Muscle of leg (tissue), 11 donors: ENCODE measurements around the gene GALNT10. TPM values are rescaled to one million over a fixed set of nuclear protein-coding genes. Genes with fewer than 3 reads are reported as not detected.

Experiments used
- DNase-seq: peaks from one replicate; pipeline ENCODE4 v3.0.0; 2013
- H3K27ac ChIP-seq: one replicate; pipeline ENCODE4 v1.5.1; 2013; ENCODE audit warnings: mild to moderate bottlenecking, low read length, control low read depth
- H3K27me3 ChIP-seq: one replicate; pipeline ENCODE4 v1.6.1; 2013; ENCODE audit warnings: low read length; ENCODE audit not compliant: control insufficient read depth, insufficient read depth
- H3K36me3 ChIP-seq: one replicate; pipeline ENCODE4 v1.6.1; 2013; ENCODE audit warnings: low read length; ENCODE audit not compliant: control insufficient read depth, insufficient read depth
- H3K4me1 ChIP-seq: one replicate; pipeline ENCODE4 v1.6.1; 2013; ENCODE audit warnings: low read length; ENCODE audit not compliant: control insufficient read depth, insufficient read depth
- H3K4me3 ChIP-seq: one replicate; pipeline ENCODE4 v1.5.1; 2013; ENCODE audit warnings: low read length, control low read depth
- H3K9me3 ChIP-seq: replicated peaks from 2 replicates; pipeline ENCODE4 v1.6.1; 2013; ENCODE audit warnings: low read depth, low read length; ENCODE audit not compliant: control insufficient read depth
- WGBS: methylation state at CpG from one replicate; pipeline ENCODE4 v1.1.5; 2013; ENCODE audit warnings: missing lambda C conversion rate; ENCODE audit not compliant: insufficient coverage; 5-methylcytosine and 5-hydroxymethylcytosine counted together
- polyA plus RNA-seq, 8 donors: library from polyadenylated mRNA; unstranded; fragments of 120-200 nt; gene quantifications; one replicate each; pipeline versions ENCODE4 v1.2.1 to v1.2.3, GENCODE V29; 2013; ENCODE audit warnings: inconsistent platforms in 1 of 8, low replicate concordance in 1 of 8; ENCODE audit not compliant: insufficient read length in 8 of 8, insufficient read depth in 1 of 8
- total RNA-seq: library from RNA; stranded (reverse); fragments of 120-200 nt; gene quantifications from one replicate; pipeline ENCODE4 v1.2.4, GENCODE V29; 2013

The GALNT10 gene
- total and polyA plus RNA-seq, 9 donors = 16.6 to 27.8 (median 20.5) TPM

DNA sequence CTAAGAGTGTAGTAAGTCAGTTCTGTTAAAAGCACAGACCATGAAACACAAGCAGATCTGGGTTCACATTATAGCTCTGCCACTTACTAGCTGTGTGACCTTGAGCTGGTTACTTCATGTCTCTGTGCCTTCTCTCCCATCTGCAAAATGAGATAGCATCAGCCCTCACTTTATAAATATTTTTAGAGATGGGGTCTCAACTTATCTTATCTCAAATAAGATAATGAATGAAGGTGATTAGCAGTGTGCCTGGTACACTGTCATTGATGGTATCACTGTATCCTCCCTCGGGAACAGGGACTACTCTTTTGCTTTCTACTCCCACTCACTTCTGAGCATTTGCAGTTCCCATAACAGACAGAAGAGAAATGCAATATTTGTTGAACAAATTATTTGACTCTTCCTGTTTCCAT, 52.4 kb downstream of the GALNT10 start:
- Histone ChIP-seq H3K4me3 (no peak overlapping the region), H3K27me3 (no peaks in the 10 kb centered on the region), H3K9me3 (peaks cover 5% of the 10 kb centered on the region), H3K4me1 (peaks cover 18% of the 10 kb centered on the region), H3K36me3 (no peaks in the 10 kb centered on the region), H3K27ac (no peak overlapping the region)
- no peak for DNase-seq
- WGBS = no CpG with 5 or more reads among the region's 1 CpG

DNA sequence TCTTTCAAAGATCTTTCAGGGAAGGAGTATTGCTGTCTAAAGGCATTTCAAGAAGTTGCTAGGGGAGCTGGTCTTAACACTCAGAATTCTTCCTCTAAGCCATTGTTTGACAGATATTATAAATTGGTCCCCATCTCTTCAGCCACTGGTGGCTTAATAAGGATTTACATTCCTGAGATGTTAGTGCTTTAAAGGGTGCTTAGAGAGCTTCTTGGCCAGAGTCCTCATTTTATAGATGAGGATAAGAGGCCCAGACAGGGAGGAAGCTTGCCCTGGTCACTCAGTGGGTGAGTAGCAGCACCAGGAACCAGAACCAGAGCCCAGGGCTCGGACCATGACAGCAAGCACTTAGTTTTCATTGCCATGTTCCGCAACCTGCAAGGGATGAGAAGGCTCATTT, 53.2 kb downstream of the GALNT10 start:
- no peaks in the 10 kb centered on the region for H3K27me3 ChIP-seq
- H3K4me3 ChIP-seq = no peak overlapping the region
- no peaks in the 10 kb centered on the region for H3K36me3 ChIP-seq
- H3K4me1 ChIP-seq = peaks cover 16% of the 10 kb centered on the region
- H3K27ac ChIP-seq = no peak overlapping the region
- 89% methylated on average over 2 of the region's 2 CpGs for WGBS
- H3K9me3 ChIP-seq = peaks cover 5% of the 10 kb centered on the region
- no peak for DNase-seq

DNA sequence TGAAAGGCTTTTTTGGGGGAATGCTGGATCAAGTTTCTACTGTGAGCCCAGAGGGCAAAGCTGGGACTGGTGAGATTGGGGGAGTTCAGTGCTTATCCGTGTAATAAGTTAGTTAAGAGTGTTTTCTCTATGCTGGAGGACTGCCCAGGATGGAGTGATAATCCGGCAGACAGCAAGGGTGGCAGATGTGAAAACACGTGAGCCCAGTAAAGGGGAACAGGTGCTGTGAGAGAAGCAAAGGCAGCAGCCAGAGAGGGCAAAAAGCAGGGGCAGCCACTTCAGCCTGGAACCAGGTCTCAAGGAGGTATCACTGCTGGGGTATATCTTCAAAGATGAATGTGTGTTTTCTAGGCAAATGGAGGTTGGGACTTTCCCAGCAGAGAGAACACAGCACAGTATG, 53.9 kb downstream of the GALNT10 start:
- Histone ChIP-seq H3K36me3 (no peaks in the 10 kb centered on the region), H3K27ac (no peak overlapping the region), H3K4me1 (peaks cover 15% of the 10 kb centered on the region), H3K27me3 (no peaks in the 10 kb centered on the region), H3K9me3 (peaks cover 5% of the 10 kb centered on the region), H3K4me3 (no peak overlapping the region)
- 42% methylated on average over 3 of the region's 3 CpGs for WGBS
- peak; percentile 23 for DNase-seq

DNA sequence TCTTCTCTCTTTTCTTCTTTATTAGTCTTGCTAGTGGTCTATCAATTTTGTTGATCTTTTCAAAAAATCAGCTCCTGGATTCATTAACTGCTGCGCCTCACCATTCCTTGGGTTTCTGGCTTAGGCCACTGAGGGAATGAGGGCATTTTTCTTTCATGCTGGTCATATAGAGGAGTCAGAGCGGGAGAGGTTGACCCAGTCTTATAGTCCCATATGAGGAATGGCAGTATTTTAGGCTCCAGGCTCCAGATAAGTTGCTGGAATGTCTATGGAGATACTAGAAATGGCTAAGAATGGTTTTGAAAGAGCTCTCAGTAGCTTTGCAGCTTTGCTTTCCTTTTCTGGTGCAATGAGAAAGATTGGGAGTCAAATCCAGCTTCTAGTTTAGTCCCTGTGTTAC, 58.2 kb downstream of the GALNT10 start:
- WGBS = 100% methylated on average over 2 of the region's 2 CpGs
- peaks cover 5% of the 10 kb centered on the region for H3K9me3 ChIP-seq
- H3K27ac ChIP-seq = no peak overlapping the region
- no peaks in the 10 kb centered on the region for H3K27me3 ChIP-seq
- H3K4me3 ChIP-seq = no peak overlapping the region
- DNase-seq = no peak
- H3K36me3 ChIP-seq = no peaks in the 10 kb centered on the region
- H3K4me1 ChIP-seq = peaks cover 19% of the 10 kb centered on the region

DNA sequence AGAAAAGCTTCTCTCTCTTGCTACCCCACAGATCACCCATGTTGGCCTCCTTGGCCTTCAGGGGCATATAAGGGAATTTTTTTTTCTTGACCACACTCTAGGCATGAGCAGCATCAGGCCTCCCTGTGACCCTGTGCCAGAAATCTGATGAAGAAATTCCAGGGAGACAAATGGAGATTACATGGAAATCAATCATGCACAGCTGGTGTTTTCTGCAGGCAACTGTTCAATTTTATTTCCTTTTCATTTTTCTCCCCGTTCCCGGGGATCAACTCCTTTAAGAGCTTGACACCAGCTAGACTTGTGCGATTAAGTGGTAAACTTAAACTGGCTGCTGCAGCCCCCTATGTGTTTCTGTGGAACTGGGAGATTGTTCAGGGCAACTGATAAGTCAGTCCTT, 59.3 kb downstream of the GALNT10 start:
- H3K27ac ChIP-seq = no peak overlapping the region
- peaks cover 14% of the 10 kb centered on the region for H3K4me1 ChIP-seq
- H3K9me3 ChIP-seq = peaks cover under 1% of the 10 kb centered on the region
- no peaks in the 10 kb centered on the region for H3K36me3 ChIP-seq
- DNase-seq = peak; percentile 54
- no peak overlapping the region for H3K4me3 ChIP-seq
- H3K27me3 ChIP-seq = no peaks in the 10 kb centered on the region
- WGBS = 60% methylated on average over 1 of the region's 3 CpGs

DNA sequence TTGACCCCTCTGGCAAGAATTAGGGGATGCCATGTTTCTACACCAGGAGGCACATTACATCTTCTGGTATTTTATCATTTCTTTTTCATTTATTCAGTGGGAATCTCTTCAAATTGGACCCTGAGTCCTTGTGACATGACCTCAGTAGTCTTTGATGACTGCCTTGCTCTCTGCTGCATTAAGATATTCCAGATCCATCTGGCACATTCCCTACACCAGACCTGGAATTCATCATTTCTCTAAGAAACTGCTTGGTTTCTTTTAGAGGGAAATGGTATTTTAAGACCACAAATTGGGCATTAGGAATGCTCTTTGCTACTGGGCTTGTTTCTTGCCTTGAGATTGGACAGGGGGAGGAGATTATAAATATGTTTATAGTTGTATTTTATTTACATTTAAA, 61.0 kb downstream of the GALNT10 start:
- Histone ChIP-seq H3K4me3 (no peak overlapping the region), H3K4me1 (peaks cover 14% of the 10 kb centered on the region), H3K27ac (no peak overlapping the region), H3K27me3 (no peaks in the 10 kb centered on the region), H3K36me3 (no peaks in the 10 kb centered on the region), H3K9me3 (no peaks in the 10 kb centered on the region)
- peak; percentile 36 for DNase-seq

DNA sequence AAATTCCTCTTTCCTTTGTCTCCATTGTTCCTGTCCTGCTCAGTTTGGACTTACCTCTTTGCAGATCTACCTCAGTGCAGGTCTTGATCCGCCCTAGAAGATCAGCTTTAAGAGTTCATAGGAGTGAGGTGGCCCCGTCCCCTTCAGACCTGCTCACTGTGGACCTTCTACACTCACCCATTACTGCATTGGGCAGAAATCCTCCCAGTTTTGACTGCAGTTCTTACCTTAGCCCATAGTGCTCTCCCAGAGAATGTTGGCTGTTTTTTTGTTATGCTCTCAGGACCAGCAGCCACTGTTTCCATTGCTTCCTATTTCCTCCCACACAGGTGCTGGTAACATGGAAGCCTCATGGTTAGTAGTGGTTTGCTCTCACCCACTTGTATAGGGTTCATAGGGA, 63.3 kb downstream of the GALNT10 start:
- Histone ChIP-seq H3K4me3 (no peak overlapping the region), H3K27me3 (no peaks in the 10 kb centered on the region), H3K9me3 (no peaks in the 10 kb centered on the region), H3K4me1 (peaks cover 14% of the 10 kb centered on the region), H3K27ac (no peak overlapping the region), H3K36me3 (no peaks in the 10 kb centered on the region)
- WGBS = 93% methylated on average over 2 of the region's 2 CpGs
- DNase-seq = no peak

DNA sequence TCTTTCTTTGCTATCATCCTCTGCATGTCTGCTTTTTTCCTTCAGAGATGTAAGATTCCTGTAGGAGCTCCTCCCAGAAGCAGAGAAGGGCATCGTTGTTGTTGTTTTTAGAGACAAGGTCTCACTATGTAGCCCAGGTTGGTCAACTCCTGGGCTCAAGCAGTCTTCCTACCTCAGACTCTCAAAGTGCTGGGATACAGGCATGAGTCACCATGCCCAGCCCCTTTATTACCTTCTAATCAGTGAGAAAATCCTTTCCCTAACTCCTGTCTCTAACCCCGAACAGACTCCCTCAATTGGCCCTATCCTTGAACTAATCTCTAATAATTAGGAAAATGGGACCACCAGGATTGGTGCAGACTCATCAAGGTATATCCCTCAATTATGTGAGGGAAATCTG, 64.4 kb downstream of the GALNT10 start:
- DNase-seq = no peak
- Histone ChIP-seq H3K4me1 (peaks cover 6% of the 10 kb centered on the region), H3K27ac (no peak overlapping the region), H3K27me3 (no peaks in the 10 kb centered on the region), H3K36me3 (no peaks in the 10 kb centered on the region), H3K9me3 (no peaks in the 10 kb centered on the region), H3K4me3 (no peak overlapping the region)
- no CpG with 5 or more reads among the region's 2 CpGs for WGBS

DNA sequence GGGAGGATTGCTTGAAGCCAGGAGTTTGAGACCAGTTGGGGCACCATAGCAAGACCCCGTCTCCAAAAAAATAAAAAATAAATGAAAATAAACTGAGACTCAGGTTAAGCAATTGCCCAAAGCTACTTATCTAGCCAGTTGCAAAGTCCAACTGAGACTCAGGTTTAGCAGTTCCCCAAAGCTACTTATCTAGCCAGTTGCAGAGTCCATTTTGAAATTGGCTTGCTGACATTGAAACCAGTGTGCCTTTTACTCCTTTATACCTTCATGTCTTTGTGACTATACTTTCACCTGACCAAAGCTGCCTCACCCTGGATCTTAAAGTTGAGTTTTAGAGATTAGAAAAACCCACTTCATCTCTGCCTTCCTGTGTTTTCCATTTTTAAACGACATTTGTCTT, 66.5 kb downstream of the GALNT10 start:
- no CpG with 5 or more reads among the region's 2 CpGs for WGBS
- Histone ChIP-seq H3K27ac (no peak overlapping the region), H3K27me3 (no peaks in the 10 kb centered on the region), H3K4me1 (peaks cover 3% of the 10 kb centered on the region), H3K36me3 (peaks cover 2% of the 10 kb centered on the region), H3K9me3 (no peaks in the 10 kb centered on the region), H3K4me3 (no peak overlapping the region)
- no peak for DNase-seq

DNA sequence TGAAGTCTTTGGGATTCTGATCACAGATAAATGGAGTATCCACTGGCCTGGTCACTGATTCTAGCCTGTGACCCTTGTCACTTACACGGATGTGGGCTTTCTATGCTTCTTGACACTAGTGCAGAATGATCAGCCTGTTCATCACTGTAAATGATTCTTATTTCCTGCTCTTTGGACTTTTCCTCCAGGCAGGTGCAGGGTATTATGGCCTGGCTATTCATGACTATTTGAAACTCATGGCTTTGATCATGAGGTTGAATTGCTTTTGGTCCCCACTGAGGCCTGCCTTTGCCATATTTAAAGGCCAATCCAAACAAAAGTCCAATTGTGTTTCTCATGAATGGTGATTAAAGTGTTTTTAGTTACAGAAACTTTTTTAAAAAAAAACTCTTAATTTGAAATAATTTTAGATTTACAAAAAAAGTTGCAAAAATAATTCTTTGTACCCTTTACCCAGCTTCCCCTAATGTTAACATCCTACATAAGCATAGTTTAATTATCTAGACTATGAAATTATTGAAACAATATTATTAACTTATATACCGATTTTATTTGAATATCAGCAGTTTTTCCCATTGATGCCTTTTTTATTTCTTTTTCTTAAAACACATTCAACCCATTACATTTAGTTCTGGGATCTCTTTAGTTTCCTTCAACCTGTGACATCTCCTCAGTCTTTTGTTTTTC, 68.1 kb downstream of the GALNT10 start:
- no peak for DNase-seq
- Histone ChIP-seq H3K9me3 (no peaks in the 10 kb centered on the region), H3K27ac (no peak overlapping the region), H3K4me3 (no peak overlapping the region), H3K27me3 (no peaks in the 10 kb centered on the region), H3K4me1 (peaks cover 3% of the 10 kb centered on the region), H3K36me3 (peaks cover 2% of the 10 kb centered on the region)
- 40% methylated on average over 1 of the region's 2 CpGs for WGBS
